NCI-H1436 treated with DMSO at 0.1 percent for 48 hours (cell line): ENCODE results near the gene HES5.

Source experiments
- DNase-seq: peaks from one replicate; lab custom pipeline; 2025; lab: John Stamatoyannopoulos, UW

The HES5 gene

DNA sequence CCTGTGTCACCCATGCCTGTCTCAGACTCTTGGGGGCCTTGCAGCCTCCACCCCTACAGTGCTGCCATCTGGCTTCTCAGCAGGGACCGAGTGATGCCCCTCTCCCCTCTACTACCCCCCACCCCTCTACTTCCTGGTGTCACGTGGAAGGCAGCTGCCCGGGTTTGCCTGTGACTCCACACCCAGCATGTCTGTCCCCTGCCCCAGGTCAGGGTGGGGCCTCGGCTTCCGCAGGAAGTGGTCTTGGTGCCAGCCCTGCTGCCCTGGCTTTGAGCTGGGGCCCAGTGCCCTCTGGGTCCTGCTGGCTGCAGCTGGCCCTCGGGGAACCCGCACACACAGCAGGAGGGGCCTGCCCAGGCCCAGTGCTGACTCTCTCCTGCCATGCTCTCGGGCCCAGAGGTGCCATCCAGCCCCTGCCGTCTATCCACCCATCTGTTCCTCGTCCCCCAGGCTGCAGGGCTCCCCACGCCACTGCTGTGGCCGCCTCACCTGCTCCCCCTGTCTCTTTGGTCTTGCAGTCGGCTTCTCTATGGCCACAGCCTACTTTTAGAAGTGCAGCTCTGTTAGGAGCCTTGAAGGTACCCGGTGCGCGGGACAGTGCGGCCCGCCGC lies 30.0 kb downstream of the HES5 start:
- no peak for DNase-seq

DNA sequence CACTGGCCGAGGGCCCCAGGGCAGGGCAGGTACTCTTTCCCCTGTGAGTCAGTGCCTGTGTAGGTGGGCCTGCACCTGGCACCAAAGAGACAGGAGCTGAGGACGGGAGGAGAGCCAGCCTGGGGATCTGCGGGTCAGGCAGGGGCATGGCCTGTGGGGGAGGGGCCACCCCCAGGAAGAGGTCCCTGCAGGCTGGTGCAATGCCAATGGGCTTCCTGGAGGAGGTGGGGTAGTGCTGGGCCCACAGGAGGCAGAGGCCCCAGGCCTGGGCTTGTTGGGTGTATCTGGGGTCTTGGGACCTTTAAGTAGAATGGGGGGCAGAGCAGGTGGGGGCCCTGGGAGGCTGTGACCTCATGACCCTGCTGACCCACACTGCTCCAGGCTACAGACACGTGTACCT lies 30.8 kb downstream of the HES5 start:
- no peak for DNase-seq

DNA sequence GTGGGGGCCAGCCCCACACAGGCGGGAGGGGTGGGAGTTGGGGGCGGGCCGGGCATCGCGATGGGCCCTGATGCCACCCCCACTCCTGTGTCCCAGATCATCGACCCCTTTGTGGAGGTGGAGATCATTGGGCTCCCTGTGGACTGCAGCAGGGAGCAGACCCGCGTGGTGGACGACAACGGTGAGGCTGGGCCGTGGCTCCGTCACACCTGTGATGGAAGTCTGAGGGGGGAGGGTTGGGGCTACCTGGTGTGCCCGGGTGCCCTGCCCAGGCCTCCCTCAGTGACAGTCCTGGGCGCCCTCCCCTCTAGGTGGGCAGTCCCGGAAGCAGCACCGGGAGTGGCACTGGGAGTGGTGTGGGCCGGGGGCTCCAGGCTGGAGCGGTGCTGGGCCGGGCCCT lies 31.4 kb downstream of the HES5 start:
- DNase-seq: no peak

DNA sequence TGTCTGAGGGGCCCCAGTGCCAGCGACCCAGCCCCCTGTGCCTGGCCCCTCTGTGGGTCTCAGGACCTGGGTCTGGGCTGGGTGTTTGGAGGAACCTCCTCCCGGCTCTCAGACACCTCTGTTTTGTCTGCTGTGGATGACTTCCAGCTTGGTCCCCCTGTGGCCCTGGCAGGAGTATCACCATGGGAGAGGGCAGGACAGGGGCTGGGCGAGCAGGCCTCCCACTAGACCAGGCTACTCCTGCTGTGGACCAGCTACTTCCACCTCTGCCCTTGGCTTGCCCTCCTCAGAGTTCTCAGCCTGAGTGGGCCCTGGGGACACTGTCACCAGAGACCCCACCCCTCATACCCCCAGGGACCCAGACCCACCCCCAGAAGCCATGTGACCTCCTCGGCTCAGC lies 32.2 kb downstream of the HES5 start:
- no peak for DNase-seq

DNA sequence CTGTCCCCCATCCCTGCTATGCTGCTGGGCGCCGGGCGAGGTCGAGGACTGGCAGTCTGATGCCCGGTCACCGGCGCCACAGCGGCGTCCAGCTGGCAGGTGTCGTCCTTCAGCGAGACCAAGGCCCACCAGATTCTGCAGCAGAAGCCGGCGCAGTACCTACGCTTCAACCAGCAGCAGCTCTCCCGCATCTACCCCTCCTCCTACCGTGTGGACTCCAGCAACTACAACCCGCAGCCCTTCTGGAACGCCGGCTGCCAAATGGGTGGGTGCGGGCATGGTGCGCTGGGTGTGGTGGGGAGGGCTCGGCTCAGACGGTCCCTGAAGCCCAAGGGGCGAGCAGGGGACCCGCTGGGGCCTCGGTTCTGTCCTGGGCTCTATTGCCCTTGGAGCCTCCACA lies 33.3 kb downstream of the HES5 start:
- DNase-seq: no peak

DNA sequence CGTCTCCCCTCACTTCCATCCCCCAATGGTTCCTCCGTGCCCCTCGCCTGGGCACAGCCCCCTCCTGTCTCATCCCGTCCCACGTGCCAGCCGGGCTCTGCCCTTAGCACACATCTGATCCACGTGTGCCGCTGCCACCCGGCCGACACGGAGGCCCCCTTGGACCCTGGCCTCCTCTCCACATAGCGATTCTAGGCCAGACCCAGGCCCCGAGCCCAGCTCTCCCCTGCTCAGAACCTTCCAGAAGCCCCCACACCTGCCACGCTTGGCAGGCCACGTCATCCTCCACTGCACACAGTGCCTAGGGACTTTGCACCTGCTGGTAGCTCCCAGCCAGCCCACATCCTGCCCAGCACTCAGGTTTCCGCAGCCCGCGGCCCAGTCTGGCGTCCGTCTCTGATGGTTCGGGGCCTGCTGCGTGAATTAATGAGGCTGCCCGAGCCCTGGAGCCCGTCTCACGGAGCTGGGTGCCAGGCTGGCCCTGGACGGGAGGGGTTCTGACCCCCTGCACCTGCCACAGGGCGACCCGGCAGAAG lies 33.9 kb downstream of the HES5 start:
- DNase-seq: no peak

DNA sequence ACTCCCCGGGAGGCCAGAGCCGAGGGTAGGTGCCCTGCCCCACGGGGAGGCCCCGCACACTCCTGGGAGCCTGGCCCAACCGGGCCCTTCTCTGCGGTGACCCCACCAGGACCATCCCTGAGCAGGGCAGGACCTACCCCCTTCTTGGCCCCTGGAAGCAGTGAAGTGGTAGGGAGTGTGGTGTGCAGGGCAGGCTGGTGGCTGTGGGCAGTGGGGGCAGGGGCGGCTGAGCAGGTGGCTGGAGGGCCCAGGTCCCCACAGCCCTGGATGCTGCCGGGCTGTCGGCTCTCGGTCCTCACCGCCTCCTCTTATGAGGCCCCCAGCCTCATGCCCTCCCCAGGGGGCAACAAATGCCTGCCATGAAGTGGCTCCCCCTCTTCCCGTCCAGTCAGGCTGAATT lies 34.5 kb downstream of the HES5 start:
- DNase-seq: no peak

DNA sequence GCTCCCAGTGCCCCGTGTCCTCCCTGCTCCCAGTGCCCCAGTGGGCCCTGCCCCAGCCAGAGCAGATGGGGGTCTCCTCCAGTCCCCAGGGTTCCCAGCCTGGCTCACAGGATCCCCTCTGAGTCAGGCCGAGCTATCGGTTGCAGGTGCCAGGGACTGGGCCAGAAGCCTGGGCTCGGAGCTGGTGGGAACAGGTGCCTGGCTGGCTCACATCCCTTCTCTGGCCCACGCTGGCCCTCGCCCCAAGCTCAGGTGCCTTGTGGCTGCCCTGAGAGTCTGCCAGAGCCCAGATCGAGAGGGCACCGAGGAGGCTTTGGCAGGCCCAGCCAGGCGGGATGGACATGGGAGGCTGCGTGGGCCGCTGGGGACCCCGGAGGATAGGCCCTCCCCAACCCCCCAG lies 35.0 kb downstream of the HES5 start:
- no peak for DNase-seq

DNA sequence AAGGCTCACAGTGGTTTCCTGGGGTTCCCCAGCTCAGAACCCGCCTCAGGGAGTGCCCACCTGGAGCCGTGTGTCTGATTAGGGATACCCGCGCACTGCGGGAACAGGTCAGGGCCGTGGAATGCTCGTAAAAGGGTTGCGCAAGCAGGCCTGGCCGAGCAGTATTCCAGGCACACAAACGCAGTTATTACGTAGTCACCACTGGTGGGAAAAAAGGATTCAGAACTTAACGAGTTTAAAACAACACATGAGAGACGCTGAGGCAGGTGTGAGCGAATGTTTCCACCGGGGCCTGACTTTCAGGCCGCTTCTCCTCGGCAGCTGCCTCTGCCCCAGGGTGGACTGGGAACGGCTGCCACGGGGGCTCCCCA lies 35.8 kb downstream of the HES5 start:
- DNase-seq: no peak

DNA sequence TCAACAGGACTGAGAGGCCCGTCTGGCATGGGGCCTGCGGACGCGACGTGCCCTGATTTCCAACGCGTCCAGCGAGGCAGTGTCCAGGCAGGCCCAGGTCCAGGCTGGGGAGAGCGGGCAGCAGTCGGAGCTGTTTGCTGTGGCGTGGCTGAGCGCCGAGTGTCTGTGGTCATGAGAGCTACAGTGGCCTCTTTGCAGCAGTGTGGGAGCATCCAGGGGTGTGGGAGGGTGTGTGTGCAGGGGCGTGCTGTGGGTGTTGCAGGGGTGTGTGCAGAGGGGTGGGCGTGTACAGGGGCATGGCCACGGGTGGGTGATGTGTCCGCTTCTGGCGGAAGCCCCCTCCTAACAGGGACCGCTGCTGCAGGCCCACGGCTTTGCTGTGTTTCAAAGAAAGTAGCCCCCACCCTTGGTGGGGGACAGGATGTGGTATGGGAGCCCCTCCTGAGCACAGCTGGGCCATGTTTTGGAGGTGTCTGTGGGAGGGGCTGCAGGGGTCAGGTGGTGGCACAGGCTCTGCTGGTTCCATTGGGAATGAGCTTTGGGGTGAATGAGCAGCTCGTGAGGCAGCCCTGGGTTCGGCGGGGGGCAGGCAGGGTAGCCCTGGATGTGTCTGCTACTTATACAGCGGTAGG lies 36.3 kb downstream of the HES5 start:
- no peak for DNase-seq

DNA sequence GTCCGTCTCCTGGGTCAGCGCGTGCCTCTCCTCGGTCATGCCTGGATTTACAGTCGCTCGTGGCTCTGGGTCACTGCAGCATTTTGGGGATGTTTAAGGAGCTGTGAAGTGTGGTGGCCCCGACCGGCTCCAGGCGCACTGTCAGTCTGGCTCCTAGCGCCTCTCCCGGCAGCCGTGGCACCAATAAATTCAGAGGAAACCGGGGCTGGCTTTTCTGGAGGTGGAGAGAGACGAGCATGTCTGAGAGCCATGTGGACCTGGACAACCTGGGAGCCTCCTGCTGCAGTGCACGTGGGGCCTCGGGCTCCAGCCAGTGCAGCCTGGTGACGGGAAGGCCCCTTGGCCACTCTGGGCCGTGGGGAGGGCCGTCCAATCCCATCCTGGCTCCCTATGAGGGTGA lies 36.8 kb downstream of the HES5 start:
- no peak for DNase-seq

DNA sequence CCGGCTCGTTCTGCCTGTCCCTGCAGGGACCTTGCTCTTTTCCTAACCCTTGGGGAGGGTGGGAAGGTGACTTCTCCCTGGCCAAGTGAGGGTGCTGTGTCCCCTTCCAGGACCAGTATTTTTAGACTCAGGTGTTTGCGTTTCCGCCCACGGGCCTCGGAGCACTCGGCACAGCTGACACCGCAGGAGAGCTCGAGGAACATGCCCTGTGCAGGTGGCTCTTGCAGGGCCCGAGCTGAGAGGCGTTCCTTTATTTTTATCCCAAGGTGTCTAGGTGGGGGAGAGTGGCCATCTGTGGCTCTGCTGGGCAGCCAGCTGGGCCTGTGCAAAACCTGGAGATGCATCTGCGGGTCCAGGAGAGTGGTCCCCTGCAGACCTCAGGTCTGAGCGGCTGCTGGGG lies 38.0 kb downstream of the HES5 start:
- DNase-seq: no peak

DNA sequence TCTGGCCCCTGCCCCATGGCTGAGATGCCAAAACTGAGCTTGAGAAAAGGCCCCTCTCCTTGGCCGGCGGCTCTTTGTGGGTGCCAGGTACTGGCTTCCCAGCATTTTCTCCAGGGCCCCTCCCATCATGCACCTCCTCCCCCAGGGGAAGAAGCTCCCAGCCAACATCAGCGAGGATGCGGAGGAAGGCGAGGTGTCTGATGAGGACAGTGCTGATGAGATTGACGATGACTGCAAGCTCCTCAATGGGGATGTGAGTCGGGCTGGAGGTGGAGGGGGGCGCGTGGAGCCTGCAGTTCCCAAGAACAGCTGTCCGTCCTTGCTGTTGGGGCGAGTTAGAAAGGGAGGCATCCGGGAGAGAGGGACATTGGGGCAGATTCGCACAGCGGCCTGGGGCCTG lies 40.4 kb downstream of the HES5 start:
- no peak for DNase-seq

DNA sequence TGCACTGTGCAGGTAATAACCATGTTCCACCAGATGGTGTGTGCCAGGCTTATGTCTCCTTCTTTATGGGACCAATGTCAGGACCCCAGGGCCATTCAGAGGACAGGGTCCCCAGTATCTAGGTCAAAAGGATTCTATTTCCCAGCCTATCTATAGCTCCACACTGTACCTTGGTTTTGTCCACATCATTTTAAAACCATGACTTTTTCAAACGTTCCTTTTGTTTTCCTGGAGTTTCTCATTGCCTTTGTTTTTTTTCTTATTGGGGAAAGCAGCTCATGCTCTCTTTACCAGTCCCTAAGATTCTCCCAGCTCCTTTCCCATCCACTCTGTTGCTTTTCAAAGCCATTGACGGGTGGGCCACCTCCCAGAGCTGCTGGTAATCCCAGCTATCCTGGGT lies 41.4 kb downstream of the HES5 start:
- no peak for DNase-seq

DNA sequence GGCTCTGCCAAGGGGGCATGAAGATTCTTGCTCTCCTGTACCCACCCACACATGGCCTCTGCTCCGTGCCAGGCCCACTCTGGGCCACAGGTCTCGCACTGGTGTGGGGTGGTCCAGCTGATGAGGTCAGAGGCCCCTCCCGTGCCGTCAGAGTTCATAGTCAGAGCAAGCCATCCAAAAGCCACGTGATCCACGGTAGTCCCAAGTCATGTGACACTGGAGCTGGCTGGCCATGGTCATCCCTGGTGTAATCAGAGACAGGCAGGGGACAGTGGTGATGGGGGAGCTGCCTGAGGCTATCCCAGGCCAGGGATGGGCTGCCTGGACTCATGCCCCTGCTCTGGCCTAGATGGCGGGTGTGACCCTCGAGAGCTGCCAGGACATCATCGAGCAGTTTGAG lies 43.5 kb downstream of the HES5 start:
- DNase-seq: no peak

DNA sequence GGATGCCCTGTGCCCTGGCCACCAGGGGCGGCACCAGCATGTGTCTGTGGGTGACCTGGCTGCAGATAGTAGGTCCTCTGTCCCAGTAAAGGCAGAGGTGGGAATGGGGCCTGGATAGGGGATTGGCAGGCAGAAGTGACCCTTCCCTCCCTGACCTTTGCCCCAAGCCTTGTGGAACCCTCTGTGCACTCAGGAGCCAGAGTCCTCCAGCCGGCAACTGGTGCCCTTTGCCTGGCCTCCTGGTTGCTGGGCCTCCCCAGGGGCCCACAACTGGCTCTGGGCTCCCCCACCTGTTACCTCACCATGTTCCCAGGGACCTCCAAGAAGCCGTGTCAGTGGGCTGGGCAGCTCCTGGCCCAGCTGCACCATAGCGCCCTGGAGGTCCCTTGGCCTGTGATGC lies 44.0 kb downstream of the HES5 start:
- no peak for DNase-seq

DNA sequence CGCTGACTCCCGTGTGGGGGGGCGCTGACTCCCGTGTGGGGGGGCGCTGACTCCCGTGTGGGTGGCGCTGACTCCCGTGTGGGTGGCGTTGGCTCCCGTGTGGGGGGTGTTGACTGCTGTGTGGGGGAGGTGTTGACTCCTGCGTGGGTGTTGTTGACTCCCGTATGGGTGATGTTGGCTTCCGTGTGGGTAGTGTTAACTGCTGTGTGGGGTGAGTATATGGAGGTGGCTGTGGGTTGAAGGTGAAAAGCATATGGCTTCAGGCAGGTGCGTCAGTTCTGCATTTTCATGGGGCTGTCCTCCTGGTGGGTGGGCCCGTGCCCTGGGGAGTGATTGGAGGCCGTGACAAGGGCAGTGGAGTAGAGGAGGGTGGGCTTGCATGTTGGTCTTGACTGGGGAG lies 46.1 kb downstream of the HES5 start:
- DNase-seq: no peak

DNA sequence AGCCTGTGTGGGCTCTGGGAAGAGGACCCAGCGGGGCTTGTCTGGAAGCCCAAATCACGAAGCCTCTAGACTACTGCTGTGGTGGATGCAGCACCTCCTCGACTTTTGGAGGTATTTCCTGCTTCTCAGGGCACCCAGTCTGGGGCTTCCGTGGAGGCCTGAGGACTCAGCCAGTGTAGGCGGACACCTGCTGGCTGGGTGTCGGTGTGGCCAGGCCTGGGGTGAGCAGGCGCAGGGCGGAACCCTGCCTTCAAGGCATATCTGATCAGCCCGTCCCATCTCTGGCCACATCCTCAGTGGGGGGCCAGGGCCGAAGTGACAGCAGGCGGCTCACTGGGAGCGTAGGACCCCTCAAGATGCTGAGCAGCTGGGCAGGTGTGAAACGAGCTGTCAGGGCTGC lies 47.0 kb downstream of the HES5 start:
- no peak for DNase-seq

DNA sequence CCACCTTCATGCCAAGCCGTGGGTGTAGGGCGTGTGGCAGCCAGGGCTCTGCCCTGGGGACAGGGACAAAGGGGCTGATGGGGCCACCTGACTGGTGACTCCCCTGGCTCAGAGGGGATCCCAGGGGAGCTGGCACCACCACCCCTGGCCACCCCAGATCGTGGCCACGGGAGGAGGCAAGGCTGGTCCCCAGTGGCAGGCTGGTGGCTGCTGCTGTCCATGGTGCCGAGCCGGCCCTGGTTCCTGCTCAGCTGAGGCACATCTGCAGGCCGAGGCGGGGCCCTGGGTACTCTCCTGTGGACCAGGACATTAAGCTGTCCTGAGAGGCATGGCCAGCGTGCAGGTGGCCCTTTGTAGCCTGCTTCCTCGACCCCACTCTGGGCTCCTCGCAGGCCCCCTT lies 47.5 kb downstream of the HES5 start:
- no peak for DNase-seq

DNA sequence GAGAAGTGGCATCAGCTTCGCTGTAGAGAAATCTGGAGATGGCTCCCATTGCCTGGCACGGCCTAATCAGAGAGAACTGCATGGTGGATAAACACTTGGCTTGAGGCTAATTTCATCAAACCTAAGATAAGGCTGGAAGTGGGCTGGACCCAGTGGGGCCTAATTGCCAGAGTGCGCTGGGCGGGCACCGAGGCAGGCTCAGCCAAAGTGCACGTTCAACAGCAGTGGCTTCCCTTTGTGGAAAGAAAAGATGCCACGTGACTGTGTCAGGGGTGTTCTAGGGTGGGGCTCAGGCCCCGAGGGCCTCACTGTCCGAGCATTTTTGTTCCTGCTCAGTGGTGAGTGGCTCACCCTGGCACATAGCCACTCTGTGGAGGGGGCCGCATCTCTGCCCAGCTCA lies 48.2 kb downstream of the HES5 start:
- peak; percentile 34 for DNase-seq

DNA sequence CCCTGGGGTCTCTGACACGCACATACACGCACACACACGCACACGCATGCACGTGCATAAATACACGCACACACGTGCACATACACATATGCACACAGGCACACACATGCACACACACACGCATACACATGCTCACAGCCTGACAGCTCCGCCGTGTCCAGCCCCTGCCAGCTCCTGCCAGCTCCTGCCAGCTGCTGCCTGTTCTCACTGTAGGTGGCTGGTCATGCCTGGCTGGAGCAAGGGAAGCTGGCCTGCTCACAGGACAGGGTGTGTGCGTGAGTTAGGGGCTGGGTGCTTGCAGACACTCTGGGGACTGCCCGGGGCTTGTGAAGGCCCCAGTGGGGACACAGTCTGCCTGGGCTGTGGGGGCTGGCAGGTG lies 49.1 kb downstream of the HES5 start:
- no peak for DNase-seq

DNA sequence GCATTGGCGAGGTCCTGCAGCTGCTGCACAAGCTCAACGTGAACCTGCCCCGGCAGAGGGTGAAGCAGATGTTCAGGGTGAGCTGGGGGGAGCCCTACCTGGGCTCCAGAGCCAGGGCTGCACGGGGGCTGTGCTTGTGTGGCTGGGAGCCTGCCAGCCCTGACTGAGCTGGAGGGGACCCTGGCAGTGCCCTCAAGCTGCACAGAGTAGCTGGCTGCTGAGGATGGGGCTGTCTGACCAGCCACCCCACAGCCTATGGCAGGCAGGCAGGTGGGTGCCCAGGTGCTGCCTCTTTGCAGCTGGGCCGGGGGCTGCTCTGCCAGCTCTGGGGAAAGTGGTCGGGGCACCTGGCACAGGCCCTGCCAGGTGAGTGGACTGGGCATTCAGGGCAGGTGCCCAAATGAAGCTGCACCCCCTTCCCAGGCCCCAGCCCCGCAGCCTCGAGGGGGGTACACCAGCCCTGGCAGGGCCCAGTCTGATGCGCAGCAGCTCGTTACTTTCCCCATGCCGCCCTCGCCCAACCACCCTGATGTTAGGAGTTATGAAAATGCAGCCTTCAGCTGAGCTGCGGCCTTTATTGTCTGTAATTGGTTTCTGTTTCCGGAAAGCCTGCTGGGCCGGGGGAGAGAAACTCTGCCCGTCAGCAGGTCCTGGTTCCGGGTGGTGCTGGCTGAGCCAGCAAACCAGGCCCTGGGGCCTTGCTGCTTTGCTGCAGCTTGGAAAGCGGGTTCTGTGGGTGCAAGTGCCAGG lies 49.7 kb downstream of the HES5 start:
- no peak for DNase-seq

DNA sequence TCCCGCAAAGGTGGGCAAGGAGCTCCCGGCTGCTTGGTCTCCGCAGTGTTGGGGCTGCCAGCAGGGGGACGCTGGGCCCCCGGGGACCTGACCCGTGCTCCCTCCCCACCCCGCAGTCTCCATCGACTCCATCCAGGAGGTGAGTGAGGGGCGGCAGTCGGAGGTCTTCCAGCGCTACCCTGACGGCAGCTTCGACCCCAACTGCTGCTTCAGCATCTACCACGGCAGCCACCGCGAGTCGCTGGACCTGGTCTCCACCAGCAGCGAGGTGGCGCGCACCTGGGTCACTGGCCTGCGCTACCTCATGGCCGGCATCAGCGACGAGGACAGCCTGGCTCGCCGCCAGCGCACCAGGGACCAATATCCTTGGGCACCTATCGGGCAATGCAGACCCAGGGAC lies 50.4 kb downstream of the HES5 start:
- no peak for DNase-seq

DNA sequence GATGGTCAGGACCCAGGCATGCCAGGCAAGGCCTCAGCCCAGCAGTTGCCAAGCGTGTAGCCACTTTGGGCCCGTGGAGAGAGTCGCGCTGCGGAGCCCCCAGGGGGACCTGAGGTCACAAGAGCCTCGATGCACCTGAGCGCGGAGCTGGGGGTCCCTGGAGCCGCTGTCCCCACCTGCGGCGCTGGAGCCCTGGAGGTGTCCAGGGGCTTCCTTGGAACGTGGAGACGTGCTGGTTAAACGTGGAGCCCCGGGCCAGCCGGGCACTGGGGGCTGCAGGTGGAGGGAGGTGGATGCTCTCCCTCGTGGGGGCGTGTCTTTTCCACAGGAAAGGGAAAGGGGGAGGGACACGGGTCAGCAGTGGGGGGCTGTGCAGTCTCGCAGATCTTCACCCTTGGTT lies 50.9 kb downstream of the HES5 start:
- DNase-seq: no peak
